Measurements from ENCODE around the gene POR. TPM values are rescaled to one million over a fixed set of nuclear protein-coding genes. Genes with fewer than 3 reads are reported as not detected.
"Not testable (repeated sequence)": the region's sequence is repeated elsewhere in the genome, so short reads cannot be mapped to it uniquely, and the experiment has no call there.

Gene POR
- total RNA-seq, 1 experiment from 2014 or later = 151 TPM

DNA sequence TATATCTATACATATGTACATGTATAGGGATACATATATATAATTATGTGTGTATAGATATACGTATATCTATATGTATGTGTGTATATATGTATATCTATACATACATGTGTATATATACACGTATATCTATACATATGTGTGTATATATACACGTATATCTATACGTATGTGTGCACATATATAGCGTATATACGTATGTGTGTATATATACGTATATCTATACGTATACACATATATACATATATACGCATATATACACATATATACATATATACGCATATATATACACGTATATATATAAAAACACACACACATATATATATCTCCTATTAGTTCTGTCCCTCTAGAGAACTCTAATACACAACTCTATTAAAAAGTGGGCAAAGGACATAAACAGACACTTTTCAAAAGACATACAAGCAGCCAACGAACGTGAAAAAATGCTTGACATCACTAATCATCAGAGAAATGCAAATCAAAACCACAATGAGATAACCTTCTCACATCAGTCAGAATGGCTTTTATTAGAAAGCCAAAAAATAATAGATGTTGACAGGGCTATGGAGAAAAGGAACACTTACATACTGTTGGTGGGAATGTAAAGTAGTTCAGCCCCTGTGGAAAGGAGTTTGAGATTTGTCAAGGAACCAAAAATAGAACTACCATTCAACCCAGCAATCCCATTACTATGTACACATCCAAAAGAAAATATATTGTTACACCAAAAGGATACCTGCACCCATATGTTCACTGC, 101.4 kb downstream of the POR start (continued):
- TF ChIP-seq, protein P1, sequence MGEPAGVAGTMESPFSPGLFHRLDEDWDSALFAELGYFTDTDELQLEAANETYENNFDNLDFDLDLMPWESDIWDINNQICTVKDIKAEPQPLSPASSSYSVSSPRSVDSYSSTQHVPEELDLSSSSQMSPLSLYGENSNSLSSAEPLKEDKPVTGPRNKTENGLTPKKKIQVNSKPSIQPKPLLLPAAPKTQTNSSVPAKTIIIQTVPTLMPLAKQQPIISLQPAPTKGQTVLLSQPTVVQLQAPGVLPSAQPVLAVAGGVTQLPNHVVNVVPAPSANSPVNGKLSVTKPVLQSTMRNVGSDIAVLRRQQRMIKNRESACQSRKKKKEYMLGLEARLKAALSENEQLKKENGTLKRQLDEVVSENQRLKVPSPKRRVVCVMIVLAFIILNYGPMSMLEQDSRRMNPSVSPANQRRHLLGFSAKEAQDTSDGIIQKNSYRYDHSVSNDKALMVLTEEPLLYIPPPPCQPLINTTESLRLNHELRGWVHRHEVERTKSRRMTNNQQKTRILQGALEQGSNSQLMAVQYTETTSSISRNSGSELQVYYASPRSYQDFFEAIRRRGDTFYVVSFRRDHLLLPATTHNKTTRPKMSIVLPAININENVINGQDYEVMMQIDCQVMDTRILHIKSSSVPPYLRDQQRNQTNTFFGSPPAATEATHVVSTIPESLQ (CRISPR knock-in tag; IDR thresholded peaks at IDR 0.05) = no peak
- no peak for TF ChIP-seq JAZF1 (CRISPR knock-in tag; IDR thresholded peaks at IDR 0.05)
- no peak for TF ChIP-seq FOXP1 (CRISPR knock-in tag; IDR thresholded peaks at IDR 0.05; ENCODE audit: borderline replicate concordance)
- no peak for TF ChIP-seq RELA (CRISPR knock-in tag; IDR thresholded peaks at IDR 0.05; ENCODE audit: borderline replicate concordance)
- no peak for TF ChIP-seq TEAD1 (CRISPR knock-in tag; IDR thresholded peaks at IDR 0.05)
- TF ChIP-seq HMGA2 (CRISPR knock-in tag; IDR thresholded peaks at IDR 0.05) = no peak
- TF ChIP-seq SOX15 (CRISPR knock-in tag; IDR thresholded peaks at IDR 0.05) = no peak
- TF ChIP-seq, protein P2, sequence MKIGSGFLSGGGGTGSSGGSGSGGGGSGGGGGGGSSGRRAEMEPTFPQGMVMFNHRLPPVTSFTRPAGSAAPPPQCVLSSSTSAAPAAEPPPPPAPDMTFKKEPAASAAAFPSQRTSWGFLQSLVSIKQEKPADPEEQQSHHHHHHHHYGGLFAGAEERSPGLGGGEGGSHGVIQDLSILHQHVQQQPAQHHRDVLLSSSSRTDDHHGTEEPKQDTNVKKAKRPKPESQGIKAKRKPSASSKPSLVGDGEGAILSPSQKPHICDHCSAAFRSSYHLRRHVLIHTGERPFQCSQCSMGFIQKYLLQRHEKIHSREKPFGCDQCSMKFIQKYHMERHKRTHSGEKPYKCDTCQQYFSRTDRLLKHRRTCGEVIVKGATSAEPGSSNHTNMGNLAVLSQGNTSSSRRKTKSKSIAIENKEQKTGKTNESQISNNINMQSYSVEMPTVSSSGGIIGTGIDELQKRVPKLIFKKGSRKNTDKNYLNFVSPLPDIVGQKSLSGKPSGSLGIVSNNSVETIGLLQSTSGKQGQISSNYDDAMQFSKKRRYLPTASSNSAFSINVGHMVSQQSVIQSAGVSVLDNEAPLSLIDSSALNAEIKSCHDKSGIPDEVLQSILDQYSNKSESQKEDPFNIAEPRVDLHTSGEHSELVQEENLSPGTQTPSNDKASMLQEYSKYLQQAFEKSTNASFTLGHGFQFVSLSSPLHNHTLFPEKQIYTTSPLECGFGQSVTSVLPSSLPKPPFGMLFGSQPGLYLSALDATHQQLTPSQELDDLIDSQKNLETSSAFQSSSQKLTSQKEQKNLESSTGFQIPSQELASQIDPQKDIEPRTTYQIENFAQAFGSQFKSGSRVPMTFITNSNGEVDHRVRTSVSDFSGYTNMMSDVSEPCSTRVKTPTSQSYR (CRISPR knock-in tag; IDR thresholded peaks at IDR 0.05) = no peak
- no peak for TF ChIP-seq CBFB (CRISPR knock-in tag; IDR thresholded peaks at IDR 0.05; ENCODE audit: low read depth)
- TF ChIP-seq, protein P3, sequence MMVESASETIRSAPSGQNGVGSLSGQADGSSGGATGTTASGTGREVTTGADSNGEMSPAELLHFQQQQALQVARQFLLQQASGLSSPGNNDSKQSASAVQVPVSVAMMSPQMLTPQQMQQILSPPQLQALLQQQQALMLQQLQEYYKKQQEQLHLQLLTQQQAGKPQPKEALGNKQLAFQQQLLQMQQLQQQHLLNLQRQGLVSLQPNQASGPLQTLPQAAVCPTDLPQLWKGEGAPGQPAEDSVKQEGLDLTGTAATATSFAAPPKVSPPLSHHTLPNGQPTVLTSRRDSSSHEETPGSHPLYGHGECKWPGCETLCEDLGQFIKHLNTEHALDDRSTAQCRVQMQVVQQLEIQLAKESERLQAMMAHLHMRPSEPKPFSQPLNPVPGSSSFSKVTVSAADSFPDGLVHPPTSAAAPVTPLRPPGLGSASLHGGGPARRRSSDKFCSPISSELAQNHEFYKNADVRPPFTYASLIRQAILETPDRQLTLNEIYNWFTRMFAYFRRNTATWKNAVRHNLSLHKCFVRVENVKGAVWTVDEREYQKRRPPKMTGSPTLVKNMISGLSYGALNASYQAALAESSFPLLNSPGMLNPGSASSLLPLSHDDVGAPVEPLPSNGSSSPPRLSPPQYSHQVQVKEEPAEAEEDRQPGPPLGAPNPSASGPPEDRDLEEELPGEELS (CRISPR knock-in tag; IDR thresholded peaks at IDR 0.05) = no peak

DNA sequence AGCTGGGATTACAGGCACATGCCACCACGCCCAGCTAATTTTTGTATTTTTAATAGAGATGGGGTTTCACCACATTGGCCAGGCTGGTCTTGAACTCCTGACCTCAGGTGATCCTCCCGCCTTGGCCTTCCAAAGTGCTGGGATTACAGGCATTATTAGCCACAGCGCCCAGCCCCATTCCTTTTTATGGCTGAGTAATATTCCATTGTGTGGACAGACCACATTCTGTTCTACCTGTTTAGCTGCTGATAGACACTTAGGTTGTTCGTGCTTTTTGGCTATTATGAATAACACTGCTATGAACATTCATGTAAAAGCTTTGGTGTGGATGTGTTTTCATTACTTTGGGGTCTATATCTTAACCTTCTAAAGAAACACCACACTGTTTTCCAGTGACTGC, 103.6 kb downstream of the POR start:
- ATAC-seq; H3K4me3 Mint-ChIP-seq; H3K27me3 Mint-ChIP-seq (ENCODE audit: low read depth); H3K9me3 Mint-ChIP-seq; H3K4me1 Mint-ChIP-seq; DNase-seq (ENCODE audit: low spot score); CTCF ChIA-PET; H3K27ac Mint-ChIP-seq; POLR2A ChIA-PET: not testable (repeated sequence)
- H3K36me3 Mint-ChIP-seq = peaks cover 19% of the 10 kb centered on the region

DNA sequence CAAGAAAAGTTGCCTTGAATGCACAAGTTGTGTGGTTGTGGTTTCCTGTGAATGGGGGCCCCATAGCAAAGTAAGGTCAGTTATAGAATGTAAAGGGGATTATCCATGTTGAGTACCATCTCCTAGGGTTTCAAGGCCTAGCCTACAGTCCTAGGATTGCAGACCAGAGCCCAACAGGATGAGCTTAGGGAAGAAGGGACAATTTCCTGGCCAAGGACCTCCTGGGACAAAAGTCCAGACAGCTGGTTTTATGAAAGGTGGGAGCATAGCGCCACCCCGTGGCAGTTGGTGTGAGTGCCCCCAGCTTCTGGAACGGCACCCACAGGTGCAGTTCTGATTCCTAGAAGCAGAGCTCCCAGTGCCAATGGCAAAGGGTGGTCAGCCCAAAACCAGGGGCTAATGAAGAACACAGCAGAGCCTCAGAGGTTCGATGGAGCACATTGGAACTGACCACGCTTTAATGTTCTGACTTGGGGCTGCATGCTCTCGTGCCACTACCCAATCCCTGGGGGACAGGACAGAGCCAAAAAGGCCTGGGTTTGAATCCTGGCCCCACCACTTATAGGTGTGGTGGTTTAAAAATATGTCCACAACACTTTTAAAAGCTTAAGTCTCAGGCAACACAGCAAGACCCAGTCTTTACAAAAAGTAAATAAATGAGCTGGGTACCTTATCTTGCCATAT, 105.2 kb downstream of the POR start:
- Mint-ChIP-seq H3K27ac (no peak overlapping the region), H3K4me3 (no peak overlapping the region), H3K36me3 (peaks cover 19% of the 10 kb centered on the region), H3K27me3 (ENCODE audit: low read depth) (no peaks in the 10 kb centered on the region), H3K9me3 (peaks cover 6% of the 10 kb centered on the region), H3K4me1 (peaks cover 3% of the 10 kb centered on the region)
- ChIA-PET POLR2A (interaction anchor here (0.5 to 0.9 kb wide), 2 partner anchors 28 to 181 kb away, joined by 3 to 5 read pairs; partner anchors contain the start of genes MDH2 and STYXL1), CTCF (interaction anchor here (0.6 to 2.5 kb wide), 55 partner anchors 9 to 408 kb away, joined by 3 to 55 read pairs (median 4); partner anchors contain the start of genes MDH2, POR, RHBDD2 and STYXL1)
- ATAC-seq (peak; percentile 79), DNase-seq (ENCODE audit: low spot score) (peak; percentile 83)
- TF ChIP-seq, protein P4, sequence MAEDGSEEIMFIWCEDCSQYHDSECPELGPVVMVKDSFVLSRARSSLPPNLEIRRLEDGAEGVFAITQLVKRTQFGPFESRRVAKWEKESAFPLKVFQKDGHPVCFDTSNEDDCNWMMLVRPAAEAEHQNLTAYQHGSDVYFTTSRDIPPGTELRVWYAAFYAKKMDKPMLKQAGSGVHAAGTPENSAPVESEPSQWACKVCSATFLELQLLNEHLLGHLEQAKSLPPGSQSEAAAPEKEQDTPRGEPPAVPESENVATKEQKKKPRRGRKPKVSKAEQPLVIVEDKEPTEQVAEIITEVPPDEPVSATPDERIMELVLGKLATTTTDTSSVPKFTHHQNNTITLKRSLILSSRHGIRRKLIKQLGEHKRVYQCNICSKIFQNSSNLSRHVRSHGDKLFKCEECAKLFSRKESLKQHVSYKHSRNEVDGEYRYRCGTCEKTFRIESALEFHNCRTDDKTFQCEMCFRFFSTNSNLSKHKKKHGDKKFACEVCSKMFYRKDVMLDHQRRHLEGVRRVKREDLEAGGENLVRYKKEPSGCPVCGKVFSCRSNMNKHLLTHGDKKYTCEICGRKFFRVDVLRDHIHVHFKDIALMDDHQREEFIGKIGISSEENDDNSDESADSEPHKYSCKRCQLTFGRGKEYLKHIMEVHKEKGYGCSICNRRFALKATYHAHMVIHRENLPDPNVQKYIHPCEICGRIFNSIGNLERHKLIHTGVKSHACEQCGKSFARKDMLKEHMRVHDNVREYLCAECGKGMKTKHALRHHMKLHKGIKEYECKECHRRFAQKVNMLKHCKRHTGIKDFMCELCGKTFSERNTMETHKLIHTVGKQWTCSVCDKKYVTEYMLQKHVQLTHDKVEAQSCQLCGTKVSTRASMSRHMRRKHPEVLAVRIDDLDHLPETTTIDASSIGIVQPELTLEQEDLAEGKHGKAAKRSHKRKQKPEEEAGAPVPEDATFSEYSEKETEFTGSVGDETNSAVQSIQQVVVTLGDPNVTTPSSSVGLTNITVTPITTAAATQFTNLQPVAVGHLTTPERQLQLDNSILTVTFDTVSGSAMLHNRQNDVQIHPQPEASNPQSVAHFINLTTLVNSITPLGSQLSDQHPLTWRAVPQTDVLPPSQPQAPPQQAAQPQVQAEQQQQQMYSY (CRISPR knock-in tag; IDR thresholded peaks at IDR 0.05) = no peak
- TF ChIP-seq ZNF423 (CRISPR knock-in tag; IDR thresholded peaks at IDR 0.05) (peak; percentile 55; the same call in 1 of the 2 replicates), TCF7 (CRISPR knock-in tag; IDR thresholded peaks at IDR 0.05; ENCODE audit: low read depth) (no peak)
- TF ChIP-seq, protein P5, sequence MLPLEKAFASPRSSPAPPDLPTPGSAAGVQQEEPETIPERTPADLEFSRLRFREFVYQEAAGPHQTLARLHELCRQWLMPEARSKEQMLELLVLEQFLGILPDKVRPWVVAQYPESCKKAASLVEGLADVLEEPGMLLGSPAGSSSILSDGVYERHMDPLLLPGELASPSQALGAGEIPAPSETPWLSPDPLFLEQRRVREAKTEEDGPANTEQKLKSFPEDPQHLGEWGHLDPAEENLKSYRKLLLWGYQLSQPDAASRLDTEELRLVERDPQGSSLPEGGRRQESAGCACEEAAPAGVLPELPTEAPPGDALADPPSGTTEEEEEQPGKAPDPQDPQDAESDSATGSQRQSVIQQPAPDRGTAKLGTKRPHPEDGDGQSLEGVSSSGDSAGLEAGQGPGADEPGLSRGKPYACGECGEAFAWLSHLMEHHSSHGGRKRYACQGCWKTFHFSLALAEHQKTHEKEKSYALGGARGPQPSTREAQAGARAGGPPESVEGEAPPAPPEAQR (CRISPR knock-in tag; IDR thresholded peaks at IDR 0.05) = no peak
- TF ChIP-seq, protein P6, sequence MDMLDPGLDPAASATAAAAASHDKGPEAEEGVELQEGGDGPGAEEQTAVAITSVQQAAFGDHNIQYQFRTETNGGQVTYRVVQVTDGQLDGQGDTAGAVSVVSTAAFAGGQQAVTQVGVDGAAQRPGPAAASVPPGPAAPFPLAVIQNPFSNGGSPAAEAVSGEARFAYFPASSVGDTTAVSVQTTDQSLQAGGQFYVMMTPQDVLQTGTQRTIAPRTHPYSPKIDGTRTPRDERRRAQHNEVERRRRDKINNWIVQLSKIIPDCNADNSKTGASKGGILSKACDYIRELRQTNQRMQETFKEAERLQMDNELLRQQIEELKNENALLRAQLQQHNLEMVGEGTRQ (CRISPR knock-in tag; IDR thresholded peaks at IDR 0.05) = no peak
- TF ChIP-seq, protein P7, sequence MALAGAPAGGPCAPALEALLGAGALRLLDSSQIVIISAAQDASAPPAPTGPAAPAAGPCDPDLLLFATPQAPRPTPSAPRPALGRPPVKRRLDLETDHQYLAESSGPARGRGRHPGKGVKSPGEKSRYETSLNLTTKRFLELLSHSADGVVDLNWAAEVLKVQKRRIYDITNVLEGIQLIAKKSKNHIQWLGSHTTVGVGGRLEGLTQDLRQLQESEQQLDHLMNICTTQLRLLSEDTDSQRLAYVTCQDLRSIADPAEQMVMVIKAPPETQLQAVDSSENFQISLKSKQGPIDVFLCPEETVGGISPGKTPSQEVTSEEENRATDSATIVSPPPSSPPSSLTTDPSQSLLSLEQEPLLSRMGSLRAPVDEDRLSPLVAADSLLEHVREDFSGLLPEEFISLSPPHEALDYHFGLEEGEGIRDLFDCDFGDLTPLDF (CRISPR knock-in tag; IDR thresholded peaks at IDR 0.05) = no peak

All from WTC11 (cell line).